Neural progenitor cell (in vitro differentiated cells): ENCODE results near the gene PSMA3. TPM values are rescaled to one million over a fixed set of nuclear protein-coding genes. Genes with fewer than 3 reads are reported as not detected.

Experiments used
- DNase-seq: peaks from one replicate; pipeline ENCODE4 v3.0.0-alpha.2; 2016; ENCODE audit warnings: low spot score
- H2AFZ ChIP-seq: fragments of 200-600 bp; sonication (generic); replicated peaks from 2 replicates; pipeline ENCODE4 v1.6.1; 2016; ENCODE audit warnings: antibody characterized with exemption
- H3F3A ChIP-seq: fragments of 200-600 bp; sonication (generic); 2 replicates; pipeline ENCODE4 v1.6.1; 2016; ENCODE audit warnings: antibody characterized with exemption, low read depth
- H3K27ac ChIP-seq: fragments of 200-600 bp; sonication (generic); 2 replicates; pipeline ENCODE4 v1.5.1; 2016; ENCODE audit warnings: mild to moderate bottlenecking
- H3K27me3 ChIP-seq: fragments of 200-600 bp; sonication (generic); 2 replicates; pipeline ENCODE4 v1.6.1; 2016; ENCODE audit warnings: mild to moderate bottlenecking, moderate library complexity
- H3K36me3 ChIP-seq: fragments of 200-600 bp; sonication (generic); 2 replicates; pipeline ENCODE4 v1.5.1; 2016
- H3K4me1 ChIP-seq: fragments of 200-600 bp; sonication (generic); 2 replicates; pipeline ENCODE4 v1.6.1; 2016; ENCODE audit warnings: mixed run types
- H3K4me2 ChIP-seq: fragments of 200-600 bp; sonication (generic); 2 replicates; pipeline ENCODE4 v1.6.1; 2016
- H3K4me3 ChIP-seq: fragments of 200-600 bp; sonication (generic); 2 replicates; pipeline ENCODE4 v1.5.1; 2016
- H3K79me2 ChIP-seq: fragments of 200-600 bp; sonication (generic); 2 replicates; pipeline ENCODE4 v1.6.1; 2016; ENCODE audit warnings: low read depth
- H3K9ac ChIP-seq: fragments of 200-600 bp; sonication (generic); 2 replicates; pipeline ENCODE4 v1.6.1; 2016
- H3K9me3 ChIP-seq: fragments of 200-600 bp; sonication (generic); 2 replicates; pipeline ENCODE4 v1.5.1; 2016; ENCODE audit warnings: low read depth
- H4K20me1 ChIP-seq: fragments of 200-600 bp; sonication (generic); 2 replicates; pipeline ENCODE4 v1.6.1; 2016; ENCODE audit warnings: low read depth
- H3K27ac Mint-ChIP-seq: 3 replicates; pipeline ENCODE4 v1.8.0; 2021; ENCODE audit warnings: mixed read lengths
- H3K27me3 Mint-ChIP-seq: 2 replicates; pipeline ENCODE4 v1.8.0; 2022; ENCODE audit warnings: low read depth, mild to moderate bottlenecking, inconsistent platforms, moderate library complexity, mixed read lengths; ENCODE audit not compliant: insufficient read depth
- H3K36me3 Mint-ChIP-seq: 3 replicates; pipeline ENCODE4 v1.8.0; 2021; ENCODE audit warnings: mixed read lengths
- H3K4me1 Mint-ChIP-seq: 3 replicates; pipeline ENCODE4 v1.8.0; 2021; ENCODE audit warnings: mixed read lengths
- H3K4me3 Mint-ChIP-seq: 3 replicates; pipeline ENCODE4 v1.8.0; 2021; ENCODE audit warnings: mild to moderate bottlenecking, moderate library complexity, mixed read lengths
- H3K9me3 Mint-ChIP-seq: 3 replicates; pipeline ENCODE4 v1.8.0; 2020; ENCODE audit warnings: mixed read lengths
- CTCF ChIP-seq: fragments of 200-600 bp; sonication (generic); IDR thresholded peaks from 2 replicates; pipeline ENCODE4 v1.5.1; 2017; ENCODE audit warnings: antibody characterized with exemption, mild to moderate bottlenecking
- EZH2 ChIP-seq: fragments of 200-600 bp; sonication (generic); IDR thresholded peaks from 2 replicates; pipeline ENCODE4 v1.6.1; 2017; ENCODE audit warnings: antibody characterized with exemption, mild to moderate bottlenecking, moderate library complexity
- EZH2phosphoT487 ChIP-seq: fragments of 200-600 bp; sonication (generic); IDR thresholded peaks from 2 replicates; pipeline ENCODE4 v1.6.1; 2017; ENCODE audit warnings: antibody characterized with exemption
- total RNA-seq: library from RNA; depleted of rRNA; stranded (reverse); fragments of >200 nt; gene quantifications from 2 replicates; pipeline ENCODE4 v1.2.3, GENCODE V29; 2015; ENCODE audit warnings: low replicate concordance

PSMA3 gene
- total RNA-seq, 1 donor from 2014 or later: 268 TPM

GRCh38 chr14:58305730-58306129, 61.1 kb downstream of the PSMA3 start:
- Histone ChIP-seq H3K4me2 (no peak overlapping the region), H4K20me1 (peaks cover 4% of the 10 kb centered on the region), H3K36me3 (peaks cover 33% of the 10 kb centered on the region), H3F3A (no peaks in the 10 kb centered on the region), H3K79me2 (peaks cover 17% of the 10 kb centered on the region), H3K27me3 (no peaks in the 10 kb centered on the region), H2AFZ (no peak overlapping the region), H3K4me3 (no peak overlapping the region), H3K27ac (no peak overlapping the region), H3K4me1 (no peaks in the 10 kb centered on the region), H3K9ac (no peak overlapping the region), H3K9me3 (no peaks in the 10 kb centered on the region)
- peaks cover 22% of the 10 kb centered on the region for H3K36me3 Mint-ChIP-seq
- peaks cover under 1% of the 10 kb centered on the region for H3K4me1 Mint-ChIP-seq
- no peak overlapping the region for H3K4me3 Mint-ChIP-seq
- DNase-seq: no peak
- TF ChIP-seq EZH2 (no peak), CTCF (no peak), EZH2phosphoT487 (no peak)
- H3K9me3 Mint-ChIP-seq: no peaks in the 10 kb centered on the region
- H3K27me3 Mint-ChIP-seq: no peaks in the 10 kb centered on the region
- no peak overlapping the region for H3K27ac Mint-ChIP-seq

GRCh38 chr14:58307597-58308316, 63.1 kb downstream of the PSMA3 start:
- Histone ChIP-seq H3K9ac (no peak overlapping the region), H3K4me2 (no peak overlapping the region), H3K27me3 (no peaks in the 10 kb centered on the region), H3F3A (no peaks in the 10 kb centered on the region), H3K9me3 (no peaks in the 10 kb centered on the region), H3K27ac (no peak overlapping the region), H4K20me1 (peaks cover 4% of the 10 kb centered on the region), H3K79me2 (no peaks in the 10 kb centered on the region), H3K36me3 (peaks cover 26% of the 10 kb centered on the region), H2AFZ (no peak overlapping the region), H3K4me3 (no peak overlapping the region), H3K4me1 (no peaks in the 10 kb centered on the region)
- Mint-ChIP-seq H3K9me3 (no peaks in the 10 kb centered on the region), H3K36me3 (peaks cover 15% of the 10 kb centered on the region), H3K27me3 (no peaks in the 10 kb centered on the region), H3K4me3 (no peak overlapping the region), H3K4me1 (no peaks in the 10 kb centered on the region), H3K27ac (no peak overlapping the region)
- TF ChIP-seq EZH2phosphoT487 (no peak), CTCF (no peak), EZH2 (no peak)
- DNase-seq: no peak

GRCh38 chr14:58309086-58309485, 64.4 kb downstream of the PSMA3 start:
- Histone ChIP-seq H3K27me3 (no peaks in the 10 kb centered on the region), H2AFZ (no peak overlapping the region), H3F3A (no peaks in the 10 kb centered on the region), H3K79me2 (no peaks in the 10 kb centered on the region), H3K4me3 (no peak overlapping the region), H3K36me3 (peaks cover 24% of the 10 kb centered on the region), H3K4me1 (no peaks in the 10 kb centered on the region), H3K9me3 (no peaks in the 10 kb centered on the region), H3K9ac (no peak overlapping the region), H4K20me1 (peaks cover 4% of the 10 kb centered on the region), H3K4me2 (no peak overlapping the region), H3K27ac (no peak overlapping the region)
- H3K9me3 Mint-ChIP-seq: no peaks in the 10 kb centered on the region
- peaks cover 11% of the 10 kb centered on the region for H3K36me3 Mint-ChIP-seq
- H3K27me3 Mint-ChIP-seq: no peaks in the 10 kb centered on the region
- TF ChIP-seq EZH2 (no peak), EZH2phosphoT487 (no peak), CTCF (no peak)
- no peaks in the 10 kb centered on the region for H3K4me1 Mint-ChIP-seq
- no peak overlapping the region for H3K27ac Mint-ChIP-seq
- DNase-seq: no peak
- no peak overlapping the region for H3K4me3 Mint-ChIP-seq
